HUES64 (cell line): ENCODE results near the gene FMNL1.
"Not testable (repeated sequence)": the region's sequence is repeated elsewhere in the genome, so short reads cannot be mapped to it uniquely, and the experiment has no call there.

Source experiments
- H3K27ac ChIP-seq: 2 replicates; pipeline ENCODE4 v1.7.0; 2013; ENCODE audit warnings: low read depth, low read length, inconsistent platforms
- H3K27me3 ChIP-seq: 2 replicates; pipeline ENCODE4 v1.6.1; 2013; ENCODE audit warnings: mild to moderate bottlenecking, low read length; ENCODE audit not compliant: insufficient read depth
- H3K36me3 ChIP-seq: 2 replicates; pipeline ENCODE4 v1.6.1; 2013; ENCODE audit warnings: mild to moderate bottlenecking, low read length; ENCODE audit not compliant: insufficient read depth
- H3K4me1 ChIP-seq: 2 replicates; pipeline ENCODE4 v1.6.1; 2013; ENCODE audit warnings: mild to moderate bottlenecking, low read length, moderate library complexity; ENCODE audit not compliant: insufficient read depth
- H3K4me3 ChIP-seq: 2 replicates; pipeline ENCODE4 v1.5.1; 2013; ENCODE audit warnings: mild to moderate bottlenecking, low read length, moderate library complexity
- H3K9ac ChIP-seq: 2 replicates; pipeline ENCODE4 v1.6.1; 2013; ENCODE audit warnings: mild to moderate bottlenecking, low read depth, low read length
- H3K9me3 ChIP-seq: 2 replicates; pipeline ENCODE4 v1.6.1; 2013; ENCODE audit warnings: low read depth, low read length; ENCODE audit not compliant: insufficient read depth
- WGBS: fragments of 150-250, 120-280 bp; methylation state at CpG from one replicate; pipeline ENCODE4 v1.1.7; 2013; ENCODE audit warnings: missing lambda C conversion rate; 5-methylcytosine and 5-hydroxymethylcytosine counted together

FMNL1 gene

DNA sequence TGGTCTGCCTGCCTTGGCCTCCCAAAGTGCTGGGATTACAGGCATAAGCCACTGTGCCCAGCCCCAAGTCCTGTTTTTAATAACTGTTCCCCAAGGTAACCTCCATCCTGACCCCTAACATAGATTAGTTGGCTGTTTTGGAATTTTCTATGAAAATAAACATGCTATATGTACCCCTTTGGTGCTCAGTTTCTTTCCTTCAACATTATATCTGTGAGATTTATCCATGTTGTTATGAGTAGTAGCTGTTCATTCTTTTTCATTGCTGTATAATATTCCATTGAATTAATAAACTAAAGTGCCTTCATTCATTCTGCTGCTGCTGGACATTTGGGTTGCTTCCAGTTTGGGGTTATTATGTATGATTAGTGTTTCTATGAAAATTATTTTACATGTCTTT is 26.3 kb upstream of the FMNL1 start:
- Histone ChIP-seq H3K9me3 (0 out of 2 replicates have a peak, but pooled peaks cover 3% of the 10 kb centered on the region), H3K36me3 (no peaks in the 10 kb centered on the region), H3K9ac (no peak overlapping the region), H3K4me1 (peaks cover 11% of the 10 kb centered on the region), H3K27me3 (no peaks in the 10 kb centered on the region), H3K27ac (no peak overlapping the region), H3K4me3 (no peak overlapping the region)

DNA sequence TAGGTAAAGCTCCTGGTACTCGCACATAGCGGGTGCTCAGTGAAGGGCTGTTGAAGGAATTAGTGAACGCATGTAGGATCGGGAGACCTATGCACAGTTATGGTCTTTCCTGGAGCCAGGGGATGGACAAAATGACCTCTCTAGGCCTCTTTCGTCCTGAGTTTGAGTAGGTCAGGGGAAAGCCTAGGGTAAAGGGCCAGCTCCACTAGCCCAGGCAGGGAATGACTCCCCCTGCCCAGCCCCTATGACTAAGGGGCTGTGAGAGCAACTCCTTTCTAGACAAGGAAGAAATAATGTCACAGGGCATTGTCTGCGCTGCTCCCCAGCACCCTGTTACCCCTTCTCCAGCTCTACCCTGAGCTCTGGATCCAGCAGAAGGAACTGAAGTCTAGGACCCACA is 24.6 kb upstream of the FMNL1 start:
- no peaks in the 10 kb centered on the region for H3K27me3 ChIP-seq
- no peaks in the 10 kb centered on the region for H3K36me3 ChIP-seq
- H3K4me3 ChIP-seq: no peak overlapping the region
- H3K27ac ChIP-seq: peak overlapping the region; percentile 54; the same call in 1 of the 2 replicates
- H3K4me1 ChIP-seq: peaks cover 14% of the 10 kb centered on the region
- WGBS: 67% methylated on average over 6 of the region's 6 CpGs
- peak overlapping the region; percentile 26; the same call in 1 of the 2 replicates for H3K9ac ChIP-seq
- H3K9me3 ChIP-seq: no peaks in the 10 kb centered on the region

DNA sequence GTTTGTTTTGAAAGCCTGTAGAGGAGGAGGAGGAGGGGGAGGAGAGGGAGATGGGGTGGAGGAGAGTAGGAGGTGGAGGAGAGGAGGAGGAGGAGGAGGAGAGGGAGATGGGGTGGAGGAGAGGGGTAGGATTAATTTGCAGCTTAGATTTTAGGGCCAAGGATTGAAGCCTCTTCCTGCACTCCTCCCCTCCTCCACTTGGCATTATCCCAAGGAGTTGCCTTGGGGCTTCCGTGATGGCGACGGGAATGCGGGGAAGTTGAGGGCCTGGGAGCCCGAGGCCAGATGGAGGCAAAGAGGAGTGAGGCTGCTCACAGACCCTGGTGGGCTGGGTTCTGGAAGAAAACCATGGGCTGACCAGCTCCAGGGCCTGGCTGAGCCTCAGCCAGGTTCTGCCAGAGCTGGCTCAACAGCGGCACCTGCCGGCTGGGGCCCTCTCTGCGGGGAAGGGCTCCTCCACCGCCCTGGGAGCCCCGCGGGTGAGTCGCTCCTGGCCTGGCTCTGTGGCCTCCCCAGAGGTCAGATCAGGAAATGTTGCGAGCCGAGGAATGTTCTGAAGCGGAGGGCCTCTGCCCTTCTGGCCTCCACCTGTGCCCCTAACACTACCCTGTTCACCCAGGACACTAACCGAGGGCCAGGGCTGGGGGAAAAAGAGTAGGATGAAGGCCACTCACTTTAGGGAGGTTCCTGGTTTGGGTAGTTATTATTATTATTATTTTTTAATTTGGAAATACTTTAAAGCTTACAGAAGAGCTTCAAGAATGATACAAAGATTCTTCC is 23.9 kb upstream of the FMNL1 start:
- Histone ChIP-seq H3K9ac (0 out of 2 replicates have a peak overlapping the region, but pooled peaks have one; percentile 26), H3K4me1 (peaks cover 14% of the 10 kb centered on the region), H3K27me3 (no peaks in the 10 kb centered on the region), H3K36me3 (no peaks in the 10 kb centered on the region), H3K27ac (peak overlapping the region; percentile 71; the same call in 1 of the 2 replicates), H3K9me3 (no peaks in the 10 kb centered on the region), H3K4me3 (0 out of 2 replicates have a peak overlapping the region, but pooled peaks have one; percentile 4)
- 3% methylated on average over 15 of the region's 16 CpGs for WGBS

DNA sequence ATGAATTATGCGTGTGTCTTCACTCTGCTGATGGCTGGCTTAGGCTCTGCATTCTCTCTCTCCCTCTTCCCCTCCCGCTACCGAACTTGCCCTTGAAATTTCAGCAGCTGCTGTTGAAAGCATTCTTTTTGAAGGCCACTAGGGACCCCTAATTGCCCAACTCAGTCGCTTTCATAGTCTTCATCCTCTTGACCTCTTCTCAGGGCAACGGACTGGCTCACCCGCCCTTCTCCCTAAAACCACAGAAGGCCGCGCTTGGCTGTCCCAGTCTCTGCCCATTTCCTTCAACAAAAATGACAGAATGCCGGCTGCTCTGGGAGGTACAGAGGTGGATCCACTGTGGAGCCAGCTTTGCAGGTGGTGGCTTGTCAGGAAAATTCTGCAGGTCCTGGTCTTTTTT is 21.0 kb upstream of the FMNL1 start:
- Histone ChIP-seq H3K4me3 (no peak overlapping the region), H3K27ac (no peak overlapping the region), H3K27me3 (no peaks in the 10 kb centered on the region), H3K9ac (no peak overlapping the region), H3K4me1 (peaks cover 14% of the 10 kb centered on the region), H3K36me3 (no peaks in the 10 kb centered on the region), H3K9me3 (no peaks in the 10 kb centered on the region)
- 66% methylated on average over 9 of the region's 9 CpGs for WGBS

DNA sequence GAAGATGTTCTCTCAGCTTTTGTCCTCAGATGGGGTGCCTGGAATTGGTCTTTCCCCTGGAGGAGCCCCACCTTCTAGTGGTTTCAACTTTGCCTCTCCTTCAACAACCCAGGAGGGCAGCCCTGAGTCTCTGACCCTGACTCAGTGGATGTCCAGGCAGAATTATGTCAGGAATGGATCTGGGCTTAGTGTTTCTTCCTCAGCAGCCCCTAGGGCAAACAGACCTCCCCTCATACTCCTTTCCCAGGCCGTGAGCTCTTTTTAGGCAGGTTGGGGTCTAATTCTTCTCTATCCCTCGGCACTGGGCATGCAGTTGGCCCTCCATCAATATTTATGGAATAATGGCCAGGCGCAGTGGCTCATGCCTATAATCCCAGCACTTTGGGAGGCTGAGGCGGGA is 20.2 kb upstream of the FMNL1 start:
- WGBS: 93% methylated on average over 4 of the region's 4 CpGs
- H3K27me3 ChIP-seq: no peaks in the 10 kb centered on the region
- no peaks in the 10 kb centered on the region for H3K36me3 ChIP-seq
- peaks cover 14% of the 10 kb centered on the region for H3K4me1 ChIP-seq
- H3K4me3 ChIP-seq: no peak overlapping the region
- H3K9ac ChIP-seq: no peak overlapping the region
- no peaks in the 10 kb centered on the region for H3K9me3 ChIP-seq
- no peak overlapping the region for H3K27ac ChIP-seq

DNA sequence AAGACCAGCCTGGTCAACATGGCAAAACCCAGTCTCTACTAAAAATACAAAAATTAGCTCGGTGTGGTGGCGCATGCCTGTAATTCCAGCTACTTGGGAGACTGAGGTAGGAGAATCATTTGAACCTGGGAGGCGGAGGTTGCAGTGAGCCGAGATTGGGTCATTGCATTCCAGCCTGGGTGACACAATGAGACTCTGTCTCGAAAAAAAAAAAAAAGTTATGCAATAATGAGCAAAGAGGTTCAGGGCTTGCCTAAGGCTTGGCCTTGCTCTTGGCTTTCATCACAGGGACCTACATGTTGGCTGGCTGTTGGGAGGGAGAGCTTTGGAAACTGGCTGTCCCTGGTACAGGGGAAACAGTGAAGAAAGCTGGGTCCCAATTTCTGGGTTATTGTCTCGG is 19.8 kb upstream of the FMNL1 start:
- H3K27ac ChIP-seq: not testable (repeated sequence)

DNA sequence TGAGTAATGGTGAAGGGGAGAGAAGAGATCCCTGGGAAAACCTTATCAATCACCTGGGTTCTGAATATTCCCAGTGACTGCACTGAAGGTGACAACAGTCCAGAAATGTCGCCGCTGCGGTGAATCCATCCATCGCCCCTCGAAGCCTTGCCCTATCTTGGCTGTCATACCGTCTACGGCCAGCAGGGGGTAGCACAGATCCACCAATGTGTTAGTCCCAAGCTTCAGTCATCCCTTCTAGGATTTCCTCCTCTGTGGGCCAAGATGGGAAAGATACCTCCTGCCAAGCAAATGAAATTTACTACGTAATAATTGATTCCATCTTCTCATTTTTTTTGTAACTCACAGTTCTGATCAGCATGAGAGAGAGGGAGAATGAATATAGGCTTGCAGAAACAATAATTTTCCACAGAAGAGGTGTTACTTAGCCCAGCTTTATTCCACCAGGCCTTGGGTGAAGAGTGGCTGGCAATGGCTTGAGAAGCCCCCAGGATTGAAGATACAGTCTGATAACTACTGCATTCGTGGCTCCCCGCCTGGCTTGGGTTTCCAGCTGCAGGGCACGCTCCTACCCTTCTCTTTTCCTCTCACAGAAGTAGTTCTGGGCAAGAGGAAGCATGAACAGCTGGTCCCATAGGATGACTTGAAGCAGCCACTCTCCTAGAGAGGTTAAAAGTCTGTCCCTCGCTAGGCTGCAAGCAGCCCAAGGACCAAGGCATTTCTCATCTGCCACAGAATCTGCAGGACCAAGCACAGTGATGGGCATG is 2.6 kb upstream of the FMNL1 start:
- Histone ChIP-seq H3K4me3 (no peak overlapping the region), H3K9ac (no peak overlapping the region), H3K4me1 (peaks cover 5% of the 10 kb centered on the region; the same call in 1 of the 2 replicates), H3K36me3 (no peaks in the 10 kb centered on the region), H3K9me3 (no peaks in the 10 kb centered on the region), H3K27me3 (peaks cover 48% of the 10 kb centered on the region), H3K27ac (no peak overlapping the region)
- WGBS: 17% methylated on average over 11 of the region's 12 CpGs

More for the DNA sequence above, 19.8 kb upstream of the FMNL1 start:
- not testable (repeated sequence) for H3K27me3 ChIP-seq, H3K36me3 ChIP-seq, H3K9me3 ChIP-seq, H3K4me3 ChIP-seq, H3K9ac ChIP-seq
- H3K4me1 ChIP-seq: peaks cover 11% of the 10 kb centered on the region
- WGBS: 95% methylated on average over 6 of the region's 6 CpGs

DNA sequence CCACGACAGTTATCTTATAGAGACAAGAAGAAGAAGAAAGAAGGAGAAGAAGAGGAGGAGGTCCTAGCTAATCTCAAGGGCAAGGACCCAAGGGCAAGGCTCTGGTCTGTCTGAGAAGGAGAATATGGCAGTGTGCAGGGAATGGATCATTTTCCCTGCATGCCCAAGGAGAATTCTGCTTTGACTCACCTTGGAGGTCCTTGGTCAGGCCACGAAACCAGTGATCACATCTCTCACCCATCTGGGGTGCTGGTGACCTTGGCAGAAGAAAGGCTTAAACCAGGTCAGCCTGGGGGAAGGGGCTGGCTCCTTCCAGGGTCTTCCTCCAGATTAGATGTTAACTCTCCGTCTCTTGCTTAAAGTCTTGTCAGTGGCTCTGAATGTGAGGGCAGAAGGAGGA is 1.6 kb upstream of the FMNL1 start:
- WGBS: 86% methylated on average over 3 of the region's 3 CpGs
- Histone ChIP-seq H3K27ac (no peak overlapping the region), H3K4me1 (peaks cover 5% of the 10 kb centered on the region; the same call in 1 of the 2 replicates), H3K9ac (no peak overlapping the region), H3K27me3 (peaks cover 50% of the 10 kb centered on the region), H3K36me3 (no peaks in the 10 kb centered on the region), H3K4me3 (no peak overlapping the region), H3K9me3 (no peaks in the 10 kb centered on the region)

DNA sequence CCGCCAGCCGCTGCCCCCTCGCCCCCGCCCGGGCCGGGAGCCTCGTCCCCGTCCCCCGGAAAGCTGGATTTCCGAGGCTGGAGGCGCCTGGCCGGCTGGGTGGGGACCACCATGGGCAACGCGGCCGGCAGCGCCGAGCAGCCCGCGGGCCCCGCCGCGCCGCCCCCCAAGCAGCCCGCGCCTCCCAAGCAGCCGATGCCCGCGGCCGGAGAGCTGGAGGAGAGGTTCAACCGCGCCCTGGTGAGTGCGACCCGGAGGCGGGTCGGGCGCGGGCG is 266 bp downstream of the FMNL1 start:
- Histone ChIP-seq H3K27ac (no peak overlapping the region), H3K9ac (no peak overlapping the region), H3K9me3 (no peaks in the 10 kb centered on the region), H3K27me3 (peaks cover 50% of the 10 kb centered on the region), H3K4me3 (peak overlapping the region; percentile 61), H3K36me3 (no peaks in the 10 kb centered on the region), H3K4me1 (peaks cover 5% of the 10 kb centered on the region; the same call in 1 of the 2 replicates)
- under 1% methylated on average over 38 of the region's 38 CpGs for WGBS

DNA sequence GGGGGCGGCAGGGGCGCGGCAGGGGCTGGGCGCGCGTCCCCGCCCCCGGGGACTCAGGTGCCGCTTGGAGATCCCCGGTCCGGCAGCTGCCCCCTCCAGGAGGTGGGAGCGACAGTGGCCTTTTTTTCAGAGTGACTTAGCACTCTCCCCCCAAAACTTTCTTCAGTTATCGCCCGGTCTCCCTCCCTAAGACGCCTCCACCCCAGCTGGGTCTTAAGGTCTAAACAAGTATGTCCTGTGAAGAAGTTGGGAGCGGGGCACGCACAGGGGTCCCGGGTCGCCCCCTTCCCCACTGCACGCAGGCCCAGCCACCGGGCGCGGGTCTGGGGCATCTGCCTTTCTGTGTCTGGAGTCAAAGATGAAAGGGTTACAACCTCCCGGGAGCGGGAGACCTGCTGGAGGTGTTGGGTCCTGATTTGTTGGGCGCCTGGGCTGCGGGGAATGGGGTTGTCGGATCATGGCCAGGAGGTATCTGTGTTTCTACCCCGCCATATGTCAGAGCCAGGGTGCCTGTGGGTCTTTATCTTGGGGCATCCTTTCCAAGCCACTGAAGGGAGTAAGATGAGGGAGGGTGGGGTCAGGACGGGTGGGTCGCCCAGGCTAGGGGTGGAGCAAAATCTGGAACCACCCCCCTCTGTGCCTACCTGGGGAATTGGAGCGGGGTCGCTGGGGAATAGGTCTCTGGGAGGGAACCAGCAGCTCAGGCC is 757 bp downstream of the FMNL1 start:
- peaks cover 50% of the 10 kb centered on the region for H3K27me3 ChIP-seq
- no peaks in the 10 kb centered on the region for H3K9me3 ChIP-seq
- WGBS: 3% methylated on average over 31 of the region's 33 CpGs
- no peak overlapping the region for H3K9ac ChIP-seq
- H3K27ac ChIP-seq: no peak overlapping the region
- H3K36me3 ChIP-seq: no peaks in the 10 kb centered on the region
- H3K4me1 ChIP-seq: peaks cover 5% of the 10 kb centered on the region; the same call in 1 of the 2 replicates
- peak overlapping the region; percentile 61 for H3K4me3 ChIP-seq

DNA sequence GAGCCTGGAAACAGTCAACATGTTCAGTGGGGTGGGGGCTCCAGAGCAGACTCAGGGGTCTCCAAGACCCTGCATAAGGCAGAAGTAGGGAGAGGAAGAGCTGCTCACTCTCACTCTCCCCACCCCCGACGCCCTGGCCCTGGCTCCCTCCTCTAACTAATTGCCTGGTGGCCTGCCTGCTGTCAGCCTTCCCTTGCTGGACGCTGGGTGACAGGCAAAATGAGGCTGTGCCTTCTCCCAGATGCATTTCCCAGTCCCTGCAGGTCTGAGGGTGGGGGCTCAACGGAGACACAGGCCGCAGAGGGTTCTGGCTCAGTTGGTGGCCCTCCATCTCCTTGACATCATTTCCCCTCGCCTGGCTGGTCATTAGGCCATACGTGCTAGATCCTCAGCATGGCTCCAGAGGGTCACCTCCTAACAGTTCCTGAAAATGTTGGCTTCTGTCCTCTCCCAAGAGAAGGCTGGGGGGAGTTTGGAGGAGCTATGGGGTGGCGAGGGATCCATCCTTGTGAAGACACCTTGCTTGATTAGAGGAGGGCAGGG is 1.4 kb downstream of the FMNL1 start:
- H3K4me1 ChIP-seq: peaks cover 6% of the 10 kb centered on the region; the same call in 1 of the 2 replicates
- peaks cover 50% of the 10 kb centered on the region for H3K27me3 ChIP-seq
- no peak overlapping the region for H3K9ac ChIP-seq
- H3K27ac ChIP-seq: no peak overlapping the region
- H3K36me3 ChIP-seq: no peaks in the 10 kb centered on the region
- WGBS: 52% methylated on average over 8 of the region's 8 CpGs
- peak overlapping the region; percentile 61; the same call in 1 of the 2 replicates for H3K4me3 ChIP-seq
- H3K9me3 ChIP-seq: no peaks in the 10 kb centered on the region
